Posterior vena cava (tissue), 2 donors: ENCODE measurements around the gene TOMM7. TPM values are rescaled to one million over a fixed set of nuclear protein-coding genes. Genes with fewer than 3 reads are reported as not detected.
"Not testable (repeated sequence)": the region's sequence is repeated elsewhere in the genome, so short reads cannot be mapped to it uniquely, and the experiment has no call there.

Experiments used
- DNase-seq: peaks from one replicate; pipeline ENCODE4 v3.0.0-alpha.2; 2020; ENCODE audit warnings: low spot score
- intact Hi-C, 2 donors: fragments of 100-400 bp; cut with DNase I; formaldehyde crosslinking; loops; one replicate each; pipeline versions ENCODE4 v1.14.1 to v1.14.2; 2022 to 2023
- total RNA-seq, 2 donors: library from RNA; stranded (reverse); fragmentation: NEBNext Ultra II Directional; extraction: Animal tissue kit (Norgen Biotek cat#: 25700); gene quantifications; one replicate each; pipeline ENCODE4 v1.2.1, GENCODE V29; 2021
- donor health status: DM: yes; HTN: yes; CAD: no.
- donor health status: DM: yes; HTN: yes; CAD: no.

The TOMM7 gene
- total RNA-seq, 2 donors from 2014 or later: 227 to 235 TPM

GRCh38 chr7:22832401-22832800 is 9.8 kb upstream of the TOMM7 start:
- DNase-seq: no peak
- intact Hi-C loops: no loop called here

GRCh38 chr7:22831602-22832305 is 9.1 kb upstream of the TOMM7 start:
- no peak for DNase-seq
- intact Hi-C loops: no loop called here

GRCh38 chr7:22827563-22827962 is 4.9 kb upstream of the TOMM7 start:
- DNase-seq: no peak
- intact Hi-C loops: no loop called here

GRCh38 chr7:22826593-22826992 is 3.9 kb upstream of the TOMM7 start:
- intact Hi-C loops: no loop called here
- DNase-seq: no peak

GRCh38 chr7:22824760-22825159 is 2.1 kb upstream of the TOMM7 start:
- intact Hi-C loops: no loop called here
- no peak for DNase-seq

- DNase-seq: no peak
- intact Hi-C loops: no loop called here
These were observed 471 bp upstream of the TOMM7 start for GRCh38 chr7:22823142-22823497.

- no peak for DNase-seq
- intact Hi-C loops: no loop called here
These were observed 755 bp downstream of the TOMM7 start for GRCh38 chr7:22821702-22822485.

- intact Hi-C loops: no loop called here
- no peak for DNase-seq
These were observed 3.2 kb downstream of the TOMM7 start for GRCh38 chr7:22819476-22819875.

GRCh38 chr7:22814261-22815208 is 8.1 kb downstream of the TOMM7 start:
- DNase-seq: no peak
- intact Hi-C loops: no loop called here

- DNase-seq: no peak
- intact Hi-C loops: no loop called here
These were observed 10.3 kb downstream of the TOMM7 start for GRCh38 chr7:22812353-22812752.

- DNase-seq: no peak
- intact Hi-C loops: no loop called here
These were observed 10.8 kb downstream of the TOMM7 start for GRCh38 chr7:22811746-22812280.

- no peak for DNase-seq
- intact Hi-C loops: no loop called here
These were observed 11.8 kb downstream of the TOMM7 start for GRCh38 chr7:22810843-22811242.

- intact Hi-C loops: no loop called here
- no peak for DNase-seq
These were observed 12.6 kb downstream of the TOMM7 start for GRCh38 chr7:22809902-22810642.

- intact Hi-C loops: no loop called here
- DNase-seq: no peak
These were observed 14.5 kb downstream of the TOMM7 start for GRCh38 chr7:22808140-22808539.

- DNase-seq: no peak
- intact Hi-C loops: no loop called here
These were observed 15.9 kb downstream of the TOMM7 start for GRCh38 chr7:22806752-22807151.

GRCh38 chr7:22805227-22805626 is 17.4 kb downstream of the TOMM7 start:
- DNase-seq: no peak

GRCh38 chr7:22802831-22803230 is 19.8 kb downstream of the TOMM7 start:
- DNase-seq: not testable (repeated sequence)

More at GRCh38 chr7:22805227-22805626, 17.4 kb downstream of the TOMM7 start:
- intact Hi-C loops: no loop called here

GRCh38 chr7:22802426-22802825 is 20.2 kb downstream of the TOMM7 start:
- DNase-seq: no peak
- intact Hi-C loops: no loop called here

More at GRCh38 chr7:22802831-22803230, 19.8 kb downstream of the TOMM7 start:
- intact Hi-C loops: not testable (repeated sequence)

GRCh38 chr7:22801912-22802311 is 20.7 kb downstream of the TOMM7 start:
- intact Hi-C loops: no loop called here
- no peak for DNase-seq
